OCI-LY7 (cell line): ENCODE results near the gene RHBG. TPM values are rescaled to one million over a fixed set of nuclear protein-coding genes. Genes with fewer than 3 reads are reported as not detected.

Experiments
- BruUV-seq: library from RNA; stranded (reverse); fragments of 400-500 nt; replicated peaks from 2 replicates; lab custom pipeline; 2021; lab: Mats Ljungman, UMichigan
- CTCF ChIA-PET: fragments of 300-600 bp; sonication (Branson Sonifier 250); formaldehyde crosslinking; loops from one replicate; lab custom pipeline; 2022; ENCODE audit warnings: antibody characterized with exemption; ENCODE audit not compliant: unreplicated experiment; lab: Charles Lee
- POLR2A ChIA-PET: fragments of 300-600 bp; sonication (Branson Sonifier 250); formaldehyde crosslinking; loops from one replicate; lab custom pipeline; 2022; ENCODE audit warnings: antibody characterized with exemption; lab: Charles Lee
- DNase-seq: peaks from one replicate; pipeline ENCODE4 v3.0.0-alpha.2; 2015; ENCODE audit warnings: low spot score
- H2AFZ ChIP-seq: fragments of 200-600 bp; sonication (generic), shearing (Covaris generic); 2 replicates; pipeline ENCODE4 v1.6.1; 2014; ENCODE audit warnings: mild to moderate bottlenecking, antibody characterized with exemption, low read length, moderate library complexity
- H3K27ac ChIP-seq: fragments of 200-600 bp; sonication (generic); 2 replicates; pipeline ENCODE4 v1.5.1; 2014; ENCODE audit warnings: mixed run types, low read depth, mild to moderate bottlenecking, moderate library complexity, low read length, inconsistent platforms; ENCODE audit not compliant: poor library complexity, severe bottlenecking
- H3K36me3 ChIP-seq: fragments of 200-600 bp; sonication (generic); 2 replicates; pipeline ENCODE4 v1.6.1; 2014; ENCODE audit warnings: mild to moderate bottlenecking, antibody characterized with exemption, low read length, moderate library complexity, mixed read lengths; ENCODE audit not compliant: insufficient read depth
- H3K4me1 ChIP-seq: fragments of 200-600 bp; sonication (generic); 2 replicates; pipeline ENCODE4 v1.5.1; 2014; ENCODE audit warnings: mild to moderate bottlenecking, low read length; ENCODE audit not compliant: insufficient read depth, poor library complexity, severe bottlenecking
- H3K4me2 ChIP-seq: fragments of 200-600 bp; sonication (generic); 2 replicates; pipeline ENCODE4 v1.6.1; 2014; ENCODE audit warnings: mild to moderate bottlenecking, low read length
- H3K4me3 ChIP-seq: fragments of 200-600 bp; sonication (generic); 2 replicates; pipeline ENCODE4 v1.5.1; 2014; ENCODE audit warnings: mild to moderate bottlenecking, low read depth, low read length; ENCODE audit not compliant: poor library complexity, severe bottlenecking
- H3K79me2 ChIP-seq: fragments of 200-600 bp; sonication (generic); 2 replicates; pipeline ENCODE4 v1.6.1; 2016; ENCODE audit warnings: low read depth, mild to moderate bottlenecking, low read length, moderate library complexity, mixed read lengths; ENCODE audit not compliant: insufficient read depth
- H3K9me2 ChIP-seq: fragments of 200-600 bp; sonication (generic); 2 replicates; pipeline ENCODE4 v1.6.1; 2016; ENCODE audit warnings: mild to moderate bottlenecking, low read length, mixed read lengths; ENCODE audit not compliant: insufficient read depth
- H3K9me3 ChIP-seq: fragments of 200-600 bp; sonication (generic); 2 replicates; pipeline ENCODE4 v1.6.1; 2014; ENCODE audit warnings: mild to moderate bottlenecking, mixed run types, low read length, mixed read lengths
- H4K20me1 ChIP-seq: fragments of 200-600 bp; sonication (generic); 2 replicates; pipeline ENCODE4 v1.6.1; 2014; ENCODE audit warnings: mild to moderate bottlenecking, antibody characterized with exemption, low read length, moderate library complexity, mixed read lengths; ENCODE audit not compliant: insufficient read depth
- EZH2phosphoT487 ChIP-seq: fragments of 200-600 bp; sonication (generic); IDR thresholded peaks from 2 replicates; pipeline ENCODE4 v1.6.1; 2018; ENCODE audit warnings: low read depth, borderline replicate concordance, mild to moderate bottlenecking, mixed run types, antibody characterized with exemption, low read length, moderate library complexity, mixed read lengths
- intact Hi-C: fragments of 100-400 bp; cut with micrococcal nuclease; formaldehyde crosslinking; loops from one replicate; pipeline ENCODE4 v1.10.0; 2022; ENCODE audit not compliant: unreplicated experiment
- total RNA-seq, 2 experiments: library from RNA; depleted of rRNA in 1 of 2; stranded (reverse); fragments of >200 nt in 1 of 2; shearing (Covaris generic) in 1 of 2; gene quantifications; 2 replicates each; pipeline ENCODE4 v1.2.3, GENCODE V29; 2014 to 2022
- TF ChIP-seq, protein P1 (sequence below): fragments of 200-600 bp; sonication (generic); conservative IDR thresholded peaks from 2 replicates; pipeline ENCODE4 v1.5.1; 2014; ENCODE audit warnings: mild to moderate bottlenecking, antibody characterized with exemption, low read length, moderate library complexity, mixed read lengths

RHBG gene
- total RNA-seq, 2 experiments from 2014 or later = not detected

- Histone ChIP-seq H3K27ac (no peak overlapping the region), H2AFZ (no peak overlapping the region), H3K36me3 (no peaks in the 10 kb centered on the region), H3K4me2 (no peak overlapping the region), H3K4me3 (no peak overlapping the region), H4K20me1 (no peaks in the 10 kb centered on the region), H3K79me2 (no peaks in the 10 kb centered on the region), H3K4me1 (peaks cover 3% of the 10 kb centered on the region), H3K9me3 (no peaks in the 10 kb centered on the region), H3K9me2 (no peaks in the 10 kb centered on the region)
- ChIA-PET POLR2A (no interaction called here), CTCF (interaction anchor here (1.3 kb wide), 1 partner anchor 63 kb away, joined by 4 read pairs; no protein-coding TSS in a partner anchor)
- TF ChIP-seq, protein P1, sequence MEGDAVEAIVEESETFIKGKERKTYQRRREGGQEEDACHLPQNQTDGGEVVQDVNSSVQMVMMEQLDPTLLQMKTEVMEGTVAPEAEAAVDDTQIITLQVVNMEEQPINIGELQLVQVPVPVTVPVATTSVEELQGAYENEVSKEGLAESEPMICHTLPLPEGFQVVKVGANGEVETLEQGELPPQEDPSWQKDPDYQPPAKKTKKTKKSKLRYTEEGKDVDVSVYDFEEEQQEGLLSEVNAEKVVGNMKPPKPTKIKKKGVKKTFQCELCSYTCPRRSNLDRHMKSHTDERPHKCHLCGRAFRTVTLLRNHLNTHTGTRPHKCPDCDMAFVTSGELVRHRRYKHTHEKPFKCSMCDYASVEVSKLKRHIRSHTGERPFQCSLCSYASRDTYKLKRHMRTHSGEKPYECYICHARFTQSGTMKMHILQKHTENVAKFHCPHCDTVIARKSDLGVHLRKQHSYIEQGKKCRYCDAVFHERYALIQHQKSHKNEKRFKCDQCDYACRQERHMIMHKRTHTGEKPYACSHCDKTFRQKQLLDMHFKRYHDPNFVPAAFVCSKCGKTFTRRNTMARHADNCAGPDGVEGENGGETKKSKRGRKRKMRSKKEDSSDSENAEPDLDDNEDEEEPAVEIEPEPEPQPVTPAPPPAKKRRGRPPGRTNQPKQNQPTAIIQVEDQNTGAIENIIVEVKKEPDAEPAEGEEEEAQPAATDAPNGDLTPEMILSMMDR = peak; percentile 86
- no peak for TF ChIP-seq EZH2phosphoT487
- BruUV-seq = no TSS peak
- intact Hi-C loops = loop anchor here (5.0 kb wide), 1 partner anchor 244 kb away; no protein-coding TSS in a partner anchor
- peak; percentile 71 for DNase-seq
Measured at GRCh38 chr1:156383023-156383422, 14.0 kb downstream of the RHBG start.

DNA sequence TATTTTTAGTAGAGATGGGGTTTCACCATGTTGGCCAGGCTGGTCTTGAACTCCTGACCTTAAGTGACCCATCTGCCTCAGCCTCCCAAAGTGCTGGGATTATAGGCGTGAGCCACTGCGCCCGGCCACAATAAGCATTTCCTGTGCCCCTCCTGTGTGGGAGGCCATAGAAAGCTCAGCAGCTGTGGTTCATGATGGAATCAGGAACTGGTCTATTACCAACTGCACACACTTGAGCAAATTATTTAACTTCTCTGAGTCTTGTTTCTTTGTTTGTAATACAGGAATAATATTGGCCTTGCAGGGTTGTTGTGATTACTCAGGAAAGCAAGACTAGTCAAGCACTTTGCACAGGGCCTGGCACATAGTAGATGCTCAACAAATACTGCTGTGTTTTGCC, 15.0 kb downstream of the RHBG start:
- DNase-seq = no peak
- Histone ChIP-seq H2AFZ (no peak overlapping the region), H3K79me2 (no peaks in the 10 kb centered on the region), H3K4me3 (no peak overlapping the region), H3K36me3 (no peaks in the 10 kb centered on the region), H3K9me3 (no peaks in the 10 kb centered on the region), H3K4me1 (peaks cover 3% of the 10 kb centered on the region), H3K27ac (no peak overlapping the region), H3K4me2 (no peak overlapping the region), H3K9me2 (no peaks in the 10 kb centered on the region), H4K20me1 (no peaks in the 10 kb centered on the region)
- BruUV-seq = no TSS peak
- TF ChIP-seq, protein P1 = no peak
- TF ChIP-seq EZH2phosphoT487 = no peak
- intact Hi-C loops = loop anchor here (5.0 kb wide), 1 partner anchor 243 kb away; no protein-coding TSS in a partner anchor
- ChIA-PET CTCF (interaction anchor here (3.5 kb wide), 1 partner anchor 62 kb away, joined by 40 read pairs; no protein-coding TSS in a partner anchor), POLR2A (interaction anchor here (0.6 kb wide), 1 partner anchor 15 kb away, joined by 3 read pairs; no protein-coding TSS in a partner anchor)

- H3K4me1 ChIP-seq = peaks cover 3% of the 10 kb centered on the region
- POLR2A ChIA-PET = no interaction called here
Measured at GRCh38 chr1:156384658-156385057, 15.6 kb downstream of the RHBG start.

More at GRCh38 chr1:156384658-156385057, 15.6 kb downstream of the RHBG start:
- Histone ChIP-seq H3K4me2 (no peak overlapping the region), H4K20me1 (no peaks in the 10 kb centered on the region), H2AFZ (no peak overlapping the region), H3K79me2 (no peaks in the 10 kb centered on the region), H3K36me3 (no peaks in the 10 kb centered on the region), H3K9me3 (no peaks in the 10 kb centered on the region), H3K9me2 (no peaks in the 10 kb centered on the region), H3K4me3 (no peak overlapping the region), H3K27ac (no peak overlapping the region)
- BruUV-seq = no TSS peak
- intact Hi-C loops = loop anchor here (1.0 to 5.0 kb wide), 3 partner anchors 60 to 243 kb away; no protein-coding TSS in a partner anchor
- DNase-seq = no peak
- CTCF ChIA-PET = interaction anchor here (3.5 kb wide), 1 partner anchor 61 kb away, joined by 40 read pairs; no protein-coding TSS in a partner anchor
- TF ChIP-seq, protein P1 = no peak
- no peak for TF ChIP-seq EZH2phosphoT487
